Measurements from ENCODE around the gene DLGAP1. TPM values are rescaled to one million over a fixed set of nuclear protein-coding genes. Genes with fewer than 3 reads are reported as not detected.

The DLGAP1 gene
- total and polyA plus RNA-seq, 10 of the 15 experiments (the other 5 are each of a cell fraction or from before 2014, with no cell fraction given), result 0.23 to 27.6 (median 1.9) TPM

GRCh38 chr18:3824101-3824500 is 631.0 kb downstream of the DLGAP1 start:
- H3K4me3 ChIP-seq, result no peak overlapping the region
- intact Hi-C loops (cut with micrococcal nuclease; ENCODE audit: unreplicated experiment) (no loop called here), in situ Hi-C loops (cut with MboI) (no loop called here)
- CTCF ChIA-PET, result interaction anchor here (1.1 to 1.4 kb wide), 3 partner anchors 14 to 51 kb away, joined by 3 to 6 read pairs (median 4); no protein-coding TSS in a partner anchor
- H3K79me2 ChIP-seq (ENCODE audit: control insufficient read depth, insufficient read depth, low read length), result no peaks in the 10 kb centered on the region
- no peak overlapping the region for H3K27ac ChIP-seq (ENCODE audit: control insufficient read depth, insufficient read depth)
- TF ChIP-seq FOXM1 (IDR thresholded peaks at IDR 0.05; ENCODE audit: low read depth, low read length) (no peak), ZNF592 (IDR thresholded peaks at IDR 0.05) (no peak), YBX1 (IDR thresholded peaks at IDR 0.05) (no peak), MTA2 (IDR thresholded peaks at IDR 0.05; ENCODE audit: low read depth) (no peak), ZNF217 (IDR thresholded peaks at IDR 0.05) (no peak), ZBTB11 (CRISPR knock-in tag; IDR thresholded peaks at IDR 0.05) (no peak), NR2F1 (conservative IDR thresholded peaks at IDR 0.05) (no peak), CREB1 (IDR thresholded peaks at IDR 0.05; ENCODE audit: low read depth) (no peak), CTCF (IDR thresholded peaks at IDR 0.05 in 2 of 3, conservative IDR thresholded peaks at IDR 0.05 in 1 of 3; ENCODE audit: control insufficient read depth in 2 of 3, extremely low read depth in 1 of 3, insufficient read depth in 1 of 3, low read depth in 3 of 3, low read length in 3 of 3) (no peak), SMARCA5 (IDR thresholded peaks at IDR 0.05) (no peak)
- SMC1A ChIA-PET (ENCODE audit: uncharacterized antibody, unreplicated experiment), result interaction anchor here (1.4 to 1.6 kb wide), 3 partner anchors 14 to 171 kb away, joined by 3 to 6 read pairs (median 3); no protein-coding TSS in a partner anchor
- no peaks in the 10 kb centered on the region for H3K27me3 ChIP-seq (replicated peaks in 1 of 2; ENCODE audit: control insufficient read depth in 2 of 2, insufficient read depth in 2 of 2, low read length in 1 of 2)
- H3K4me1 ChIP-seq (ENCODE audit: control insufficient read depth, insufficient read depth, low read length), result no peaks in the 10 kb centered on the region
- POLR2A ChIA-PET, result interaction anchor here (0.5 kb wide), 1 partner anchor 135 kb away, joined by 4 read pairs; no protein-coding TSS in a partner anchor
- RAD21 ChIA-PET (ENCODE audit: unreplicated experiment), result no interaction called here
- H4K20me1 ChIP-seq (ENCODE audit: control insufficient read depth, insufficient read depth), result no peaks in the 10 kb centered on the region
- no peaks in the 10 kb centered on the region for H3K36me3 ChIP-seq (ENCODE audit: control insufficient read depth in 2 of 2, insufficient read depth in 2 of 2, low read length in 1 of 2)
- no peak overlapping the region for H3K4me2 ChIP-seq (ENCODE audit: control insufficient read depth, insufficient read depth)
- H3K9ac ChIP-seq (ENCODE audit: control insufficient read depth, insufficient read depth, low read length), result no peak overlapping the region
- no peak for FAIRE-seq
- no TSS peak for BruUV-seq (replicated peaks)
- no peak for ATAC-seq
- DNase-seq (ENCODE audit: low read depth, low spot score), result no peak
- no peak overlapping the region for H2AFZ ChIP-seq (ENCODE audit: control insufficient read depth, low read depth, low read length)
- H3K9me3 ChIP-seq (replicated peaks; ENCODE audit: control insufficient read depth, insufficient read depth, low read length), result no peaks in the 10 kb centered on the region
